ENCODE data around the gene ADISSP.

ADISSP gene

DNA sequence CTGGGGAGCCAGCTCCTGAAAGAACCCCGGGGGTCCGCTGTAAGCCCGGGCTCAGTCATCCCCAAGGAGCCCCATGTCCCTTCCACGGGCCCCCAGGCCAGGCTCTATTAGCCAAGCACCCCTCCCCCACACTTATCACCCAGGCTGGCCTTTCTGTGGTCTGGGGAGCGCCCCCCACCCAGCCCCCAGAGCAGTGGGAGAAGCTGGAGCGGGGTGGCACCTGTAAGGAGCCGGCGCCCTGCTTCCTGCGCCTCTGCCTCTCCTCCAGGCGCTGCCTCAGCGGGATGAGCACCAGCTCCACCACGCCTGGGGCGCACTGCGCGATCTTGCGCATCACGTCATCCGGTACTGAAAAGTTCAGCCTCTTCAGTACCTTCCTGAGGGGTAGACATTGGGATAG lies 11.4 kb upstream of the ADISSP start:
- no peak for DNase-seq

- DNase-seq: peak; percentile 40
Observed at GRCh38 chr20:3777716-3778629, 10.4 kb upstream of the ADISSP start.

DNA sequence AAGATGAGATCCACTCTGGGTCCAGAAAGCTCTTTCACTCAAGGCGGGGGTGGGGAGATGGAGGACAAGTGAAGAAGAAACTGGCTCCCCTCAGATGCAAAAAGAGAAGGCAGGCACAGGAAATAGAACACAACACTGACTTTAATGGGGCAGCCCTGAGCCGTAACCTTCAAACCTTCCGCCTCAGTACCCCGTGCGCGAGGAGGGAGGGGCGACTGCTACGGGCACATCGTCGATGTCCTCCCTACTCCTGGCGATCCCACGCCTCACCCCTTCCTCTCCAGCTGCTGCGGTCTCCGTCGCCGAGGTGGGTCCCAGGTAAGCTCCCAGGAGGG lies 9.8 kb upstream of the ADISSP start:
- no peak for DNase-seq

- no peak for DNase-seq
Observed at GRCh38 chr20:3775457-3776108, 8.0 kb upstream of the ADISSP start.

- no peak for DNase-seq
Observed at GRCh38 chr20:3771552-3772058, 4.1 kb upstream of the ADISSP start.

DNA sequence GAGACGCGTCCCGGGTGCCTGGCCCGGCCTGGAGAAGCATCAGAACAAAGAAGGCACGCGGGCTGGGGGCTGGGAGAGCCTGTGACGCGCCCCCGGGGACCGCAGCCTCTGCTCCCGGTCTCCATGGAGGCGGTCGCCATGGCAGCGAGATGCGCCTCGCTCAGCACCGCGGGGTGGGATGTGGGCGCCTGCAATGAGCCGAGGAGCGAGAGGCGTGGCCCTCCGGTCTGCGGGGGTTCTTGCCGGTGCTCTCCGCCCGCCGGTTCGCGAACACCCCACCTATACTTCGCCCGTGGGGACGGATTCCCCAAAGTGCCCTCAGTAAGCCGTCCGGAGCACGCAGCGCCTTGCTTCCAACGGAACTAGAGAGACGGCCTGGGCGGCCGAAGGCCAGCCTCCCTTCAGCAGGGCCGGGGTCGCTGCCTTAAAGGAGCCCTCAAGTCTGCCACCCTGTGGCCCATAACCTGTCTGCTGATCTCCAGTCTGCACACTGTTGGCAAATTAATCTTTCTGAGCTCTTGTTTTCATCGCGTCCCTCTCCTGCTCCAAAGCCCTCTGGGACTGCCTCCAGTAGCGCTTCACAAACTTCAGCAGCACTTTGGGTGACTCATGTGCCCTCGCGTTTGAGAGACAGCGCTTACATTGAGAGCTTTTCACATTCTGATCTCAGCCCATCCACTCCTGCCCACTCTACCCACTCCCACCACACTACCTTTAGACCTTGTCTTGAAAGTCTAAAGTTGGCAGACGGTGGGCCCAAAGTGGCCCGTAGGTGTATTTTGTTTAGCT lies 983 bp upstream of the ADISSP start:
- peak; percentile 88 for DNase-seq

- DNase-seq: no peak
Observed at GRCh38 chr20:3767110-3767426, 485 bp downstream of the ADISSP start.

GRCh38 chr20:3766422-3767109 lies 987 bp downstream of the ADISSP start:
- DNase-seq: no peak

DNA sequence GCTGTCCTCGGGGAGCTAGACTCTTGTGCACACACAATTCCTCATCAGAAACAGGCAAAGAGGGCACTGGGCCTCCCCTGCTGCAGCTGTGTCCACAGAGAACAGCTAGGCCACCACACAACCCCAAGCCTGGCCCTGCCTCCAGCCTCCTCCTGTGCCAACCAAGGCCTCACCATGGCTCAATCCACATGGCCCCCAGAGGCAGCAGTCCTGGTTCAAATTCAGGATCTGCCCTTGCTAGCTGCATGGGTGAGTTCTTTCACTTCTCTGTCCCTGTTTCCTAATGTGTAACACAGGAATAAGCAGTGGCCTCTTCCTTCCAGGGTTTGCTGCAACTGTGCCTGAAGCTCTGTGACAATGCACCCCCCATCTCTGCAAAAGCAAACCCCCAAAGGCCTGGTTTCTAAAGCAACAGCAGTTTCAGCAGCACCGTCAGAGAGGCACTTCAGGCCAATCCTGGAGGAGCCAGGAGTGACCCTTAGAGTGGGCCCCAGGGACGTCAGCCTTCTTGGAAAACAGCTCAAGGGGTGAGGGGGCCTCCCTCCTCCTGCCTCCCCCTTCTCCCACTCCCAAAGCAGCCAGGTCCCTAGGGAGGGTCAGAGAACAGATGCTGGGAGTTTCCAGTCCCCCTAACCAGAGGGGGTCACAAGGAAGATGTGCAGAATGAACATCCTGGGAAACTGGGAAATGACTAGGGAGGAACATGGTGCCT lies 2.2 kb downstream of the ADISSP start:
- no peak for DNase-seq

DNA sequence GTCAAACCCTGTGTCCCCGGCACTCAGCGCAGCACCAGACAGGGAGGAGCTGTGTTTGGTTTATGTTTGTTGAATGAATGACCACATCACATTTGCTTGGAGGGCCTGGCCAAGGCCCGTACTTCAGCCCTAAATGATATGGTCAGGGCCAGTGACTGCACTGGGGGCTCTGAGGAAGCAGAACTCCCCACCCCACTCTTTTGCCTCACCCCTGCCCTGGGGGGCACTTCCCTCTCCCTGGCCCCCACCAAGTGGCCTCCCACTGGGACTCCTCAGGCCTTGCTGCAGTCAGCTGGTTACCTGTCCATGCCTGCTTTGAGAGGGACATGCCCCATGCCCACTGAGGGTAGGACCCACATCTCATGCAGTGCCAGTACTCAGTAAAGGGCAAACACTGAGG lies 2.9 kb downstream of the ADISSP start:
- no peak for DNase-seq

- DNase-seq: no peak
Observed at GRCh38 chr20:3763671-3764601, 3.6 kb downstream of the ADISSP start.

- DNase-seq: no peak
Observed at GRCh38 chr20:3760655-3761348, 6.8 kb downstream of the ADISSP start.

DNA sequence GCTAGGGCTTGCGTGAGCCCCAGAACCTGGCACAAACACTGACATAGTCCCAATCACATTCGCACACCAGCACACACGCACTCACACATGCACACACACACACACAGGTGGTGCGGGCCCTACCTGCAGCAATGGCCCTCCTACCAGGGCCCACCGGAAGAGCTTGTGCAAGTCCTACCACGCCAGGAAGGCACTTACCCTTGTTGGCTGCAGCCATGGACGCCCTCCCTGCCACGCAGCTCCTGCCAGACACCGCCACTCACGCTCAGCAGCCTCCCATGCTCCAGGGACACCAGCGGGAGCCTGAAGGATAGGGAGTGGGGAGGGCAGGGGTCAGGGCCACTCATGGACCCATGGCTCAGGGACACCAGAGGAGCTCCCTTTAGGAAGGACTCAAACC lies 7.7 kb downstream of the ADISSP start:
- no peak for DNase-seq

DNA sequence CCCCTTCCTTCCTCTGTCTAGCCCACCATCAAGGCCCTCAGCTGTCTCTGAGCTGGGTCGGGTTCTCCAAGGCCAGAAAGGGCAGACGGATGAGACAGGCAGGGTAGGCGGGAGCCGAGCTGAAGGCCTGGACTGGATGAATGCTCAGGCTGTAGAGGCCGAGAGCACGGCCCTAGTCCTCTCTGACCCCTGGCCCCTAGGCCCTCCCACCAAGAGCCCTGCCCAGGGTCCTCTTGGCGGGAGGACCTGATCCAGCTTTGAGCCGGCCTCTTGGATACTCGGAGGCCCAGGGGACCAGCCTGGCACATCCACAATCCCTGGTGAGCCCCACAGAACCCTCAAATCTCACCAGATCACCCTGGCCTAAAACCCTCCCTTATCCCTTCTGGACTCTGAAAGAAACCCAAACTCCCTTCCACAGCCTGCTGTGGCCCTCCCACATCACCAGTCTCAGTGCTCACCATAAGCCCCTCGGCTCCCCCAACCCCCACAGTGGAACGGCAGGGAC lies 8.2 kb downstream of the ADISSP start:
- DNase-seq: no peak

DNA sequence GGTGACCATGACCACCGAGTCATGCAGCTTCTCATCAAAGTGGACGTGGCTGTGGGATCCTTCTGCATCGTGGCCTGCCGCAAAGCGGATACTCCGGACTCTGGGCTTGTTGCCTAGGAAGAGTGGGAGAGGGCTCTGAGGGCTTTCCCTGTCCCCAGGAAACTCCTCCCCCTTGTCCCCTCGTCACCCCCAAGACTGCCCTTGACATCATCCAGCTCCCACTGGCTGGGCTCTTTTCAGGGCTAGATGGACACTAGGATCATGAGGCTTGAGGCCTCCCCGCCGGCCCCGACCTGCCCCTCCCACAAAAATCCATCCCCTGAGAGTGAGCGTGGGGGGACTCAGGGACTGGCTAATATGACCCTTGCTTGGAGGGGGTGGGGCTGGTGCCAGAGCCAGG lies 9.0 kb downstream of the ADISSP start:
- DNase-seq: no peak

GRCh38 chr20:3757268-3757667 lies 10.3 kb downstream of the ADISSP start:
- DNase-seq: no peak

- DNase-seq: no peak
Observed at GRCh38 chr20:3755814-3756480, 11.6 kb downstream of the ADISSP start.

DNA sequence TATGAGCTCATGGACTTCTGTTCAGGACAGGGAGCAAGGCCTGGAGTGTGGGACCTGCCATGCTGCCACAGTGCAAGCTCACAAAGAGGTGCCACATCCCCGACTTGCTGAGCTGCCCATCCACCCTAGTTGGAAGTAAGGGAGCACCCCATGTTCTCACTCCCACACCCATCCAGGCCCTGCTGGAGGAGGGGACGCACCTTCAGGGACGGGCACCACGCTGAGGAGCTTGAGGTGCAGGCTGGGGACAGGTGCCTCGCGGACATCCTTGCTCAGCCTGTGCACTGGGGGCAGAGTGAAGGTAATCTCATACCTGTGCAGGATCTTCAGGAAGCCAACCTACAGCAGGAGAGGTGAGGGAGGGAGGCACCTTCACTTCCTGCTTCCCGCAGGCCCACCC lies 12.3 kb downstream of the ADISSP start:
- no peak for DNase-seq

DNA sequence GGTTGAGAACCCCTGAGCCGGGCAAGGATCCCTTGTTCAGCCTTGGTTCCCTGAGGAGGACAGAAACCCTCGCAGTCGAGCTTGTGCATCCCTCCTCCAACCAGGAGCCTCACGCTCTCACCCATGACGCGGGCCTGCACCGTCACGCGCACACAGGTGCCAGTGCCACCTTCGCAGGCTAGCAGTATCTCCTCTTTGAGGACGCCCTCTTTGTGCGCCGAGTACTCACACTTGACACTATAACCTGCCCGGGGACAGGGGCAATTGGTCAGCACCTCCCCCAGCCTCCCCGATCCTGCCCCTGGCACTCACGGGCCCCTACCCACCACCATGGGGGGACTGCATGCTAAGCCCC lies 13.3 kb downstream of the ADISSP start:
- no peak for DNase-seq
